Tibial nerve (tissue), 4 donors: ENCODE data around the gene HAGHL. TPM values are rescaled to one million over a fixed set of nuclear protein-coding genes. Genes with fewer than 3 reads are reported as not detected.

Experiments
- DNase-seq, 2 donors: peaks; one replicate each; pipeline ENCODE4 v3.0.0-alpha.2; 2019; ENCODE audit warnings: low spot score in 2 of 2
- H3K27ac ChIP-seq, 4 donors: fragments of 200-600 bp; sonication (generic) in 3 of 4; one replicate each; pipeline ENCODE4 v1.5.1; 2017 to 2019; ENCODE audit warnings: mild to moderate bottlenecking in 1 of 4
- H3K27me3 ChIP-seq, 2 donors: fragments of 200-600 bp; sonication (generic) in 1 of 2; one replicate each; pipeline versions ENCODE4 v1.5.1 to v1.6.0; 2017 to 2019
- H3K36me3 ChIP-seq, 3 donors: fragments of 200-600 bp; sonication (generic); one replicate each; pipeline ENCODE4 v1.5.1; 2018 to 2019
- H3K4me1 ChIP-seq, 4 donors: fragments of 200-600 bp; sonication (generic) in 3 of 4; one replicate each; pipeline ENCODE4 v1.5.1; 2017 to 2019
- H3K4me3 ChIP-seq, 4 donors: fragments of 200-600 bp; sonication (generic) in 3 of 4; one replicate each; pipeline ENCODE4 v1.5.1; 2017 to 2019; ENCODE audit warnings: mild to moderate bottlenecking in 1 of 4, moderate library complexity in 1 of 4
- H3K9me3 ChIP-seq, 4 donors: fragments of 200-600 bp; sonication (generic) in 3 of 4; one replicate each; pipeline ENCODE4 v1.5.1; 2017 to 2019
- CTCF ChIP-seq, 5 experiments: fragments of 200-600 bp in 3 of 5; fragments of 450-650 bp in 2 of 5; sonication (generic) in 3 of 5; IDR thresholded peaks; one replicate each; pipeline ENCODE4 v1.5.1; 2016 to 2019; ENCODE audit warnings: antibody characterized with exemption in 5 of 5, mild to moderate bottlenecking in 3 of 5, moderate library complexity in 2 of 5
- EP300 ChIP-seq, 2 donors: sonication (generic); formaldehyde crosslinking; IDR thresholded peaks; one replicate each; pipeline ENCODE4 v1.6.1; 2017; ENCODE audit warnings: antibody characterized with exemption in 2 of 2, mild to moderate bottlenecking in 1 of 2
- POLR2A ChIP-seq, 2 donors: fragments of 450-650 bp; IDR thresholded peaks; one replicate each; pipeline ENCODE4 v1.6.1; 2017; ENCODE audit warnings: antibody characterized with exemption in 2 of 2, mild to moderate bottlenecking in 2 of 2, moderate library complexity in 2 of 2
- WGBS, 2 donors: methylation state at CpG; one replicate each; pipeline ENCODE4 v1.1.5; 2018; 5-methylcytosine and 5-hydroxymethylcytosine counted together
- total RNA-seq, 4 donors: library from RNA; depleted of rRNA; stranded (reverse); fragments of >200 nt; gene quantifications; one replicate each; pipeline ENCODE4 v1.1.0, GENCODE V29; 2016

HAGHL gene
- total RNA-seq, 4 donors from 2014 or later: 3.5 to 18.0 (median 6.3) TPM

GRCh38 chr16:759110-759910, 32.4 kb downstream of the HAGHL start:
- H3K4me1 ChIP-seq: no peaks in the 10 kb centered on the region
- no peak overlapping the region for H3K27ac ChIP-seq
- 73 to 79% methylated on average over 19 to 33 of the region's 34 CpGs for WGBS, 2 donors
- no peak for DNase-seq
- H3K27me3 ChIP-seq: peaks cover 0 to 9% of the 10 kb centered on the region in 2 donors
- peaks cover 0 to 8% (median 0%) of the 10 kb centered on the region in 4 donors for H3K9me3 ChIP-seq
- TF ChIP-seq POLR2A (IDR thresholded peaks at IDR 0.05) (no peak), CTCF (IDR thresholded peaks at IDR 0.05) (no peak), EP300 (IDR thresholded peaks at IDR 0.05) (no peak)
- H3K4me3 ChIP-seq: no peak overlapping the region
- no peaks in the 10 kb centered on the region for H3K36me3 ChIP-seq

- no peaks in the 10 kb centered on the region for H3K4me1 ChIP-seq
- H3K27me3 ChIP-seq: peaks cover 0 to 14% of the 10 kb centered on the region in 2 donors
- no peaks in the 10 kb centered on the region for H3K36me3 ChIP-seq
- WGBS, 2 donors: 67% methylated on average over 4 of the region's 15 CpGs; no CpG with 5 or more reads in 1 of the 2 donors
- H3K27ac ChIP-seq: no peak overlapping the region
- peaks cover 0 to 8% (median 0%) of the 10 kb centered on the region in 4 donors for H3K9me3 ChIP-seq
- TF ChIP-seq EP300 (IDR thresholded peaks at IDR 0.05) (no peak), CTCF (IDR thresholded peaks at IDR 0.05) (no peak), POLR2A (IDR thresholded peaks at IDR 0.05) (no peak)
- no peak overlapping the region for H3K4me3 ChIP-seq
- DNase-seq: no peak
These were observed 33.2 kb downstream of the HAGHL start for GRCh38 chr16:760065-760464.

- Histone ChIP-seq H3K4me3 (no peak within 1 kb of the TSS), H3K36me3 (no peaks in the 10 kb centered on the region), H3K9me3 (peaks cover 0 to 8% (median 0%) of the 10 kb centered on the region in 4 donors), H3K27me3 (peaks cover 0 to 14% of the 10 kb centered on the region in 2 donors), H3K4me1 (no peaks in the 10 kb centered on the region), H3K27ac (no peak within 1 kb of the TSS)
- WGBS, 2 donors: 61 to 71% methylated on average over 31 to 32 of the region's 37 CpGs
- TF ChIP-seq POLR2A (IDR thresholded peaks at IDR 0.05) (no peak), EP300 (IDR thresholded peaks at IDR 0.05) (no peak), CTCF (IDR thresholded peaks at IDR 0.05) (no peak)
- no peak for DNase-seq
These were observed 33.8 kb downstream of the HAGHL start, which contains the start of gene MSLN for GRCh38 chr16:760545-761343. MSLN (plus strand) TSS chr16:760734; CDS start chr16:762681, 1,947 bp downstream.

GRCh38 chr16:761625-762513, 35.0 kb downstream of the HAGHL start:
- WGBS, 2 donors: 60 to 63% methylated on average over 14 to 22 of the region's 22 CpGs

More at GRCh38 chr16:761625-762513, 35.0 kb downstream of the HAGHL start:
- Histone ChIP-seq H3K27ac (no peak overlapping the region), H3K36me3 (no peaks in the 10 kb centered on the region), H3K4me3 (no peak overlapping the region), H3K27me3 (peaks cover 0 to 14% of the 10 kb centered on the region in 2 donors), H3K4me1 (no peaks in the 10 kb centered on the region), H3K9me3 (peaks cover 0 to 2% (median 0%) of the 10 kb centered on the region in 4 donors)
- TF ChIP-seq CTCF (IDR thresholded peaks at IDR 0.05) (no peak), POLR2A (IDR thresholded peaks at IDR 0.05) (no peak), EP300 (IDR thresholded peaks at IDR 0.05) (no peak)
- no peak for DNase-seq
